GM19193 (cell line): ENCODE results near the gene PTRHD1.
A peak's percentile ranks its signal among the peaks of the same experiment; 100 is the strongest.

Experiments used
- POLR2A ChIP-seq: IDR thresholded peaks from 4 replicates; pipeline ENCODE4 v1.6.1; 2011; ENCODE audit not compliant: insufficient read depth, insufficient read length; ENCODE audit errors: extremely low read depth

Gene PTRHD1

DNA sequence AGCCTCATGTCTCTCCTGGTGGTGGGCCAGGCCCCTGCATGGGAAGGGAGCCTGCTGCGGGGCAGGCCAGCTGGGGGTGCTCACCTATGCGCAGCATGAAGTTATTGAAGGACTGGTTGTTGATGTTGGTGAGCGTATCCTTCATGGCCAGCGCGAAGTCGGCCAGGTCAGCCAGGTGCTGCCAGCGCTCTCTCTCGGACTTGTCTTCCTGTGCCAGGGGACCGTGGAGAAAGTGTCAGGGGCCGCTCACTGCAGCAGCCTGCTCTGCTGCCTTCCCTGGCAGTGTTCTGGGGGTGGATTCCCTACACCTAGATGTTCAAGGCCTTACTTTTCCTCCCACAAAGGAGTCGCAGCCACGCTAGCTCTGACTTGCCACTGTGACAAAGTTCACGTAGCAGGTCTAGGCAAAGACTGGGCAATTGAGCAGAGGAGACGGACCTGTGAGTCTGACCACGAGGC lies 28.3 kb upstream of the PTRHD1 start:
- TF ChIP-seq POLR2A, result no peak

DNA sequence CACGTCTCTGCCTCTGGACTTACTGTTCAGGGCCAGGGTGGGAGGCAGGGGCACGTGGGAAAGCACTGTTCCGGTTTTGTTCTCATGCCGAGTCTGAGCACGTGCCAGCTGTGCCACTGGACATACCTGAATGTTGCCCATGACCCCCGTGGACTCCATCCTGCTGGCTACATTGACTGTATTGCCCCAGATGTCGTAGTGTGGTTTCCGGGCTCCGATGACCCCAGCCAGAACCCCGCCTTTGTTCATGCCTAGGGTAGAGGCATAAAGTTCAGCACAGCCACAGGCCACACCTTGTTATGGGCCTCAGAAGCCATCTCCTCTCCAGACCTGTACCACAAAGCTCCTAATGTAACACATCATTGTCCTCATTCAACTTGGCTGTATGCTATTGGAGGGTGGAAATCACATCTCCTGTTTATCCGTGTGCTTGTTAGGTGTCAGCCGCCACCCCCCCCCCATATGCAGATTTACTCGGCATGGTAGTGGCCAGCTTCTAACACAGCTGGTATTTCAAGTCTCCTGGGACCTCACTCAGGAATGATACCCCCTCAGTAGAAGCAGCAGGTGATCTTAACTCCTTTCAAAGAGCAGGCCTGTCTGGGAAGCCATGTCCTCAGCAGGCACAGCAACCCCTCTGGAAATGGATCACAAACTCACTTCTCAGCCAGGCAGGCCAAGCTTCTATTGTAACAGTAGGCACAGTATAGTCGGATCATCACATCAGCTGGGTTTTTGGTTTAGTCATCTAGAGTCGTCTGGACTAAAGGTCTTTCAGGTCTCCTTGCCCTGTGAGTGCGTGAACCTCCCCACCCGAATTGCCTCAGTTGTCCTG lies 27.6 kb upstream of the PTRHD1 start:
- no peak for TF ChIP-seq POLR2A

DNA sequence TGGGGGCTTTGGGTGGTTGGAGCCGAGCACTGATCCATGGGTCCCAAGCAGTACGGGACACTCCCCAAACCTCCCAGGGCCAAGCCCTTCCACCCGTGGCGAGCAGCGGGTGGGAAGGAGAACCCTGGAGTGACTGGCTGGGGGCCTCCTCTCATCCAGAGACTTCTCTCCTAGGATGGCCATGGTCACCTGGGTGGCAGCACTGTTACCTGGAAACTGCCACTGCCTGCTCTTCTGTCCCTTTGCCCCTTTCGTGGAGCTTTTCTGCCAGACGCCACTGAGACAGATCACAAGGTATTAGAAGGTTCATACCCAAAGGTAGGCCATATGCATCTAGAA lies 27.0 kb upstream of the PTRHD1 start:
- no peak for TF ChIP-seq POLR2A

DNA sequence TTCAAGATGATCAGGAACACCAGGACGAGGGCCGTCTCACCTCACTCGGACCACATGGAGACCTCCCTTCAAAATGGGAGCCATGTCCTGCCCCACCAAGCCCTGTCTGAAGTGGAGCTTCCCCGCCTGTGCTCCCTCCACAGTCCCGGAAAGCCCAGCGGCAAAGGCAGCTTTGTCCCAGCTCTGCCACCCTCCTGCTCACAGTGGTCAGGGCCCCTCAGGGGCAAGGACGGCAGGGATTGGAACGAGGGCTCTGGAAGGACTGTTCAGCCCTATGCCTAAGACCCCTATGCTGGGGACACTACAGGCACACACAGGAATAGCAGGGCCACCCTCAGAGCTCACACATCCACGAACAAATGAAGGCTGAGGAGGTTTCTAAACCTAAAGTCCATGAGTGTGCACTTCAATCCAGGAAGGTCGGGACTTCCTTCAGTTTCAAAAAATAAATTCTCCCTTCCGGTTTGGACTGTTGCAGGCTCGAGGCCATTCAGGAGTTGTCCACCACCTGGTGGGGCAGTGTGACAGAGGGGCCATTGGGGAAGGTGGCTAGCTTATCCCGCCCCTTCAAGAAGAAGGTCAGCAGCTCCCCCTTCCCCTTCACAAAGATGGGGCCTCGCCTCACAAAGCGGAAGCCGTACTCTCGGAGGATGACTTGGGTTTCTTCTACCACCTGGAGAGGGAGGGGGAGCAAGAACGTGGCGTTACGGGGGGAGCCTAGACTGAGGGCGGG lies 26.4 kb upstream of the PTRHD1 start:
- TF ChIP-seq POLR2A, result peak; percentile 27

DNA sequence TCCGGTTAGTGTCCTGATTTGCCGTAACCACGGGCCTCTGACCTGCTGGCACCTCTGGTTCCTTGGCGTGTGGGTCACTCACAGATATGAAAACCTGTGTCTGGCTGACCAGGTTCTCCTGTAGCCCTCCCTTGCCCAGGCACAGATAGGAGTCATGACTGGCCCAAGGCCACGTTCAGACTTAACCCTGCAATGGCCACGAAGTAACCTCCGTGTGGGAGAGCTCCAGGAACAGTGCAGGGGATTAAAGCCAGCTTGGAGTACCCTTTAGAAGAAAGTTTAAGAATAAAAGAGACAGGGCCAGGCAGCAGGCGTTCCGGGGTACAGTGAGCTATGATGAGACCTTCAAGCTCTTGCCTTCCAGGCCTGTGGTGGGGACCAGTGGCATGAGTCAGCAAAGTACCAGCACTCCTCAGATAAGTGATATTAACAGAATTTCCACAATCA lies 25.6 kb upstream of the PTRHD1 start:
- no peak for TF ChIP-seq POLR2A

DNA sequence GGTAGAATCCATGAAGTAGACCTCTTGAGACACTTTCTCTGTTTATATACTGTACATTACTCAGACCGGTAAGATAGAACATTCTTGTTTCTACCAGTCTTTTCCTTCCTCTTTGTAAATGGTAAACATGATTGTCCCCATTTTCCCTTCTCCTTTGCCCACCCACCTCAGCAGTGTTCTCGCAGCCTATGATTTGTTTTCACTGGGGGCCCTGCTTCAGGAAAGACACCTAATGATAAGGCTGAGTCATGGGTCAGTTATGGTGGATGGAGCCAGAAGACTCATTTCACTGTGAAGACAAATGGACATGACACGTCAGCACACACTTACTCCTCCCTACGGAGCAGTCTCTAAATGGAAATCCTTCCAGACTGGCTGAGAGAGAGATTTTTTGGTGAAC lies 23.7 kb upstream of the PTRHD1 start:
- TF ChIP-seq POLR2A, result no peak

DNA sequence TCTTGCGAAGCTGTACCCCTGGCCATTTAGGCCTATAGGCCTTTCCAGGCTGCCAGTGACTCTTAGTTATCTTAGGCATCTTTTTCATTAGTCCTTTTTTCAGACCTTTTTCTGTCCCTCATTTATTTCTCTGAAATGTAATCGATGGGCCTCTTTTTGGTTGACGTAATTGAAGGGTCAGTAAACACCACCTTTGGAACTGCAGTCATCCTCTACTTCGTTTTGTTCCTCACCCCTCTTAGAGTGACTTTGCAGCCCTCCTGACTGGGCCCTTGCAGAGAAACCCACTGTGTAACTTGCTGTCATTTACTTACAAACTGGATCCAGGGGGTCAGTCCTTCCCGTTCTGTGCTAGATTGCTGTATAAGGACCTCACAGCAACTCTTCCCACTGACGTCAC lies 23.2 kb upstream of the PTRHD1 start:
- no peak for TF ChIP-seq POLR2A

DNA sequence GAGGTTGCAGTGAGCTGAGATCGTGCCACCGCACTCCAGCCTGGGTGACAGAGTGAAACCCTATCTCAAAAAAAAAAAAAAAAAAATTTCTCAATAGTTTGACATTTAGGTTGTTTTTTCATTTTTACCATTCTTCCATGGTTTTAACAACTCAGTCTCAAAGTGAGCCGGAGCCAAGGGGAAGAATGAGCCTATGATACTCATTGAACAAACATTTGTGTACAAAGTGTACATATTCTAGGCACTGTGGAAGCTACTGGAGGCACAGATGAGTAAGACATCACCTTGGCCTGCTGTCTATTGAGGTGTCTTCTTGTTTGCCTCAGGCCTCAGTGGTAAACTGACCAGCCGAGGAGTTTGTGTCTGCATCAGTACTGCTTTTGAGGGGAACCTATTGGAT lies 22.0 kb upstream of the PTRHD1 start:
- TF ChIP-seq POLR2A, result no peak

DNA sequence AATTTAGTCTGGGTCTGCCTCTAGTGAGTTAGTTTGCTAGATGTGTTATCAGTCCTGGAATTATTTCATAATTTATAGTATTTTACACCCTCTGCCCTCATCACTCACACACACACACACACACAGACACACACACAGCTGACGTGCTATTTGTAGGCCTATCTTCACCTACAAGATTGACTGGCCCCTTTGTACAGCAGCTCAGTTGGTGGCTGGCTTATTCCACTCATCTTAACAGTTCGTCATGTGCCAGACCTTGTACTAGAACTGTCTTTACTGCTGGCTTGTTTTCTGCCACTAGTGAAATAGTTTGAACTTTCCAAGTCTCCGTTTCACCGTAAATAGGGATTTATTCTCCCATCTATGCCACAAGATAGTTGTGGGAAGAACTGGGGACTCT lies 21.3 kb upstream of the PTRHD1 start:
- no peak for TF ChIP-seq POLR2A

DNA sequence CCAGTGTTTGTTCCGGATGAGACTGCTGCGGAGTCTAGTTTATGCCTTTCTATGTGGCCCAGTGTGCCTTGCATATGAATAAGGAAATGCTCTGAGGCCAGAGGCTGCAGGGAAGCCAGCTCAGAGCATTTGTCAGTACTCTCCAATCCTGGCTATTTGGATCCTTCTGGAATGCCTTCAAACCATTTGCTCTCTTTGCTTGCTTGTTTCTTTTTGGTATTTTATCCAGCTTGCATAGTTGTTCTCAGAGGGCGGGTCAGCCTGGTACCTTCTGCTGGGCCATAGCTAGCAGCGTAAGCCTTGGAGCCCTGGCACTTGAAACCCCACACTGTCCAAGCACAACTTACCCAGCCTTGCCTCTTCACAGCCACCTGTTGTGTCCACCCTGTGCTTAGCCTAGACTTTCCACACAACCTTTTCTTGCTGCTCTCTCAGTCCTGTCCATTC lies 20.5 kb upstream of the PTRHD1 start:
- TF ChIP-seq POLR2A, result no peak

DNA sequence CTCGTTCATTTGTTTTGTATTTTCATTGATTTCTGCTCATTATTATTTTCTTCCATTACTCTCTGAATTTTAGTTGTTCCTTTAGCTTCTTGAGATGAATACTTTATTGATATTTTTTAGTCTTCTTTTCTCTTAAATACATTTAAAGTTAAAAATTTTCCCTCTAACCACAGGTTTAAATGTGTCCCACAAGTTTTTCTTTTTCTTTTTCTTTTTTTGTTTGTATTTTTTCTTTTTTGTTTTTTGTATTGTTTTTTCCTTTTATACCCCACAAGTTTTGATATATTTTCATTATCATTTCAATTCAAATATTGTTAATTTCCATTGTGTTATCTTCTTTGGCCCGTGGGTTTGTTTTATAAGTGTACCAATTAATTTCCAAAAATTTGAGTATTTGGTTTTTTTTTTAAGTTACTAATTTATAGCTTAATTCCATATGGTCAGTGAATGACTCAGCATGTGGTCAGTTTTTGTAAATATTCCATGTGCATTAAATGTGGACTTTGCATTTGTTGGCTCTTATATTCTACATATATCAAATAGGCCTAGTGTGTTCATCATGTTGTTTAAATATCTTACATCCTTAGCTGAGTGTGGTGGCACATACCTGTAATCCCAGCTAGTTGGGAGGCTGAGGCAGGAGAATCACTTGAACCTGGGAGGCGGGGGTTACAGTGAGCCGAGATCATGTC lies 16.3 kb upstream of the PTRHD1 start:
- TF ChIP-seq POLR2A, result no peak

DNA sequence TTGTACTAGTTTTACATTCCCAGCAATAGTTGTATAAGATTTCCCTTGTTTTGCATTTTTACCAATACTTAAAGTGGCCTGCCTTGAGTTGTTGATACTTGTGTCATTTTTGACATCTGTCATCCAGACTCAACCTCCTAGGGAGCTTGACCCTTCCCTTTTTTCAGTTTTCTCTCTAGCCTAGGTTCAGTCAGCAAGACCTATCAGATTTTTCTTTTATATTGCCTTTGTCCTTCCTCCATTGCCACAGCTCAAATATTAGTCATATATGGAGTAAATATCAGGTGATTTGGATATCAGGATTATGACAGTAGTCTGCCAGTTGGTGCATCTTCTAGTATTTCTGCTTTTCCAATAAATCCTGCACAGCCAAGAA lies 13.5 kb upstream of the PTRHD1 start:
- TF ChIP-seq POLR2A, result no peak

DNA sequence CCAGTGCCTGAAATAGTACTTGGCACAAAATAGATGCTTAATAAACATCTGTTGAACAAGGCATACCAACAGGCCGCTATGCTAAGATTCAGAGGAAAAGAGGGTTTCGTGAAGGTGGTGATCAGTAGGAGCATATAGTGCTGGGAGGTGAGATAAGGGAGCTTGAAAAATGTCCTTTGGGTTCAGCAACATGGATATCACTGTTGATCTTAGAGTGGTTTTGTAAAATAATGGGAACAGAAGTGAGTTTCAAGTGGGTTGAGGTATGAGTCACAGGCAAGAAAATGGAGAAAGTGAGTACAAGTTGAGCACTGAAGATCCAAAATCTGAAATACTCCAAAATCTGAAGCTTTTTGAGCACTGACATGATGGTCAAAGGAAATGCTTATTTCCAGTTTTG lies 4.5 kb upstream of the PTRHD1 start:
- TF ChIP-seq POLR2A, result no peak

DNA sequence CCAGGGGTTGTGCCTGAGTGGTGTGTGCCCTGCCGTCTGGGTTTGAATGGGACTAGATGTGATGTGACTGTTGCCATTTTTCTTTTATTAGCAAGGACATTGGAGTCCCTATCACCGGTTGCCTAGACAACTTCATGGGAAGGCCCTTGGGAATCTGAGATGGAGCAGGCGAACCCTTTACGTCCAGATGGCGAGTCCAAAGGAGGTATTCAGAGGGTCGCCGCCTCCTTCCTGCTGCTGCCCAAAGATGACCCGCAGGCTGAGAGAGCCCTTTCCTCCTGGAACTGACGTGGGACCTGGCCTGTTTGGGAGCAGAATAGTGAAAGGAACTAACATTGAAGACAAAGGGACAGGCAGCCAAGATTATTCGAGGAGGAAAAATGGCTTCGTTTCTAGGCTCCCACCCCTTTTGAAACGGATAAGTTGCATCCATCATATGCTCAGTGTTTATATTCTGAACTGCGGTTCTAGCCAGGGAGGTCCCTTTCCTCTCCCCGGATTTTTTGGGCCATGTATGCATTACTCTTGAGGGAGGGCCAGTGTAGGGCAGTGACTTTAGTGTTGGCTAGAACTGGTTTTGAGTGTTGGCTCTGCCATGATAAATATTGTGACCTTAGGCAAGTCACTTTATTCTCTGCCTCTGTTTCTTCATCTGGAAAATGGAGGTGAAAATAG lies 707 bp upstream of the PTRHD1 start:
- no peak for TF ChIP-seq POLR2A

DNA sequence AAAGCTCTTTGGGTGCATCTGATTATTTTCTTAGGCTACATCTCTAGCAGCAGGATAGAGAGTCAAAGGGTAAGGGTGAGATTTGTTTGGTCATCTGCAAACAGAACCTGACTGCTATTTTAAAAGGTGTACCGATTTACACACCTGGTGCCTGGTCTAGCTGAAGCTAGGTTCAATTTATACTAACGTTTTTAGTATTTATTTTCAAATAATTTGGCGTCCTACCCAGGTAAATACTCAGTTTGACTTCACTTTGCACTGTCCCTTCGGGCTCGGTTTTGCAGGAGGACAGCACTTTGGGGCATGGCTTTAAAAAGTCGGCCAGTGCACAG lies 683 bp downstream of the PTRHD1 start:
- TF ChIP-seq POLR2A, result no peak
